H1 (cell line): Measurements from ENCODE around the gene SLC5A10. TPM values are rescaled to one million over a fixed set of nuclear protein-coding genes. Genes with fewer than 3 reads are reported as not detected.

ENCODE experiments used
- CTCF ChIA-PET: fragments of 300-600 bp; sonication (Branson Sonifier 250); formaldehyde crosslinking; loops from one replicate; lab custom pipeline; 2021; ENCODE audit not compliant: partially characterized antibody; lab: Charles Lee
- POLR2A ChIA-PET: fragments of 300-600 bp; sonication (Branson Sonifier 250); formaldehyde crosslinking; loops from one replicate; lab custom pipeline; 2021; ENCODE audit warnings: inconsistent platforms; ENCODE audit not compliant: partially characterized antibody; lab: Charles Lee
- DNase-seq, 2 experiments: peaks; one replicate each; pipeline versions ENCODE4 v3.0.0 to v3.0.0-alpha.2; 2010 to 2022; ENCODE audit warnings: low spot score in 2 of 2, low read depth in 1 of 2, mixed read lengths in 1 of 2
- FAIRE-seq: peaks from 2 replicates; lab custom pipeline; 2011; peaks lifted over from hg19 to GRCh38; lab: Jason Lieb, UNC
- H2AFZ ChIP-seq: 2 replicates; pipeline ENCODE4 v1.8.1; 2012; ENCODE audit warnings: low read length, inconsistent platforms
- H2AK5ac ChIP-seq: 2 replicates; pipeline ENCODE4 v1.6.1; 2013; ENCODE audit warnings: low read depth, low read length
- H2BK120ac ChIP-seq: replicated peaks from 2 replicates; pipeline ENCODE3; 2013; ENCODE audit warnings: low read depth, low read length, inconsistent platforms
- H2BK12ac ChIP-seq: 2 replicates; pipeline ENCODE4 v1.6.1; 2013; ENCODE audit warnings: low read depth, low read length
- H2BK15ac ChIP-seq: 2 replicates; pipeline ENCODE4 v1.6.1; 2013; ENCODE audit warnings: low read length
- H2BK20ac ChIP-seq: 2 replicates; pipeline ENCODE4 v1.6.1; 2013; ENCODE audit warnings: low read length
- H2BK5ac ChIP-seq: 2 replicates; pipeline ENCODE4 v1.6.1; 2013; ENCODE audit warnings: low read depth, low read length
- H3K14ac ChIP-seq: 2 replicates; pipeline ENCODE4 v1.6.1; 2013; ENCODE audit warnings: inconsistent platforms; ENCODE audit not compliant: insufficient read length
- H3K18ac ChIP-seq: 2 replicates; pipeline ENCODE4 v1.6.1; 2013; ENCODE audit warnings: low read length; ENCODE audit errors: extremely low read depth
- H3K23ac ChIP-seq: 2 replicates; pipeline ENCODE4 v1.6.1; 2013; ENCODE audit warnings: inconsistent platforms; ENCODE audit not compliant: insufficient read length
- H3K23me2 ChIP-seq: 2 replicates; pipeline ENCODE4 v1.6.1; 2013; ENCODE audit warnings: low read depth, low read length
- H3K27ac ChIP-seq: 2 replicates; pipeline ENCODE4 v1.6.1; 2011; ENCODE audit warnings: low read depth, low read length, inconsistent platforms
- H3K27me3 ChIP-seq, 4 experiments: replicated peaks in 1 of 4; 1 replicate in 1 of 4; 2 replicates in 3 of 4; pipeline versions ENCODE4 v1.6.1 to v1.8.1; 2011 to 2013; ENCODE audit warnings: low read length in 3 of 4, mild to moderate bottlenecking in 3 of 4, inconsistent platforms in 2 of 4, mixed read lengths in 2 of 4, moderate library complexity in 1 of 4; ENCODE audit not compliant: control insufficient read depth in 3 of 4, insufficient read depth in 3 of 4; ENCODE audit errors: extremely low read depth in 1 of 4
- H3K36me3 ChIP-seq, 4 experiments: 2 replicates each; pipeline versions ENCODE4 v1.6.1 to v1.8.1; 2011 to 2013; ENCODE audit warnings: mild to moderate bottlenecking in 4 of 4, low read length in 3 of 4, moderate library complexity in 2 of 4, control low read depth in 1 of 4, inconsistent platforms in 1 of 4; ENCODE audit not compliant: insufficient read depth in 4 of 4, control insufficient read depth in 2 of 4
- H3K4ac ChIP-seq: replicated peaks from 2 replicates; pipeline ENCODE3; 2013; ENCODE audit warnings: low read length, low read depth, mixed read lengths, inconsistent platforms; ENCODE audit not compliant: insufficient read length
- H3K4me1 ChIP-seq, 4 experiments: replicated peaks in 1 of 4; 1 replicate in 1 of 4; 2 replicates in 3 of 4; pipeline versions ENCODE4 v1.6.1 to v1.8.1; 2011 to 2013; ENCODE audit warnings: low read length in 3 of 4, inconsistent platforms in 2 of 4, mixed read lengths in 1 of 4; ENCODE audit not compliant: insufficient read depth in 4 of 4, control insufficient read depth in 3 of 4
- H3K4me2 ChIP-seq, 2 experiments: 2 replicates each; pipeline versions ENCODE4 v1.6.1 to v1.8.1; 2011 to 2013; ENCODE audit warnings: low read depth in 2 of 2, low read length in 2 of 2, control low read depth in 1 of 2, inconsistent platforms in 1 of 2, mild to moderate bottlenecking in 1 of 2; ENCODE audit not compliant: insufficient read depth in 1 of 2
- H3K4me3 ChIP-seq, 4 experiments: fragments of 200-600, 300-600 bp in 1 of 4; sonication (generic), shearing (Covaris generic), sonication (Bioruptor Twin) in 1 of 4; 2 replicates each; pipeline versions ENCODE4 v1.5.1 to v1.8.1; 2011 to 2016; ENCODE audit warnings: low read length in 4 of 4, low read depth in 3 of 4, control low read depth in 2 of 4, inconsistent platforms in 2 of 4, mild to moderate bottlenecking in 2 of 4, mixed read lengths in 1 of 4, moderate library complexity in 1 of 4; ENCODE audit not compliant: insufficient read depth in 2 of 4; ENCODE audit errors: extremely low read depth in 1 of 4
- H3K56ac ChIP-seq: replicated peaks from 2 replicates; pipeline ENCODE3; 2013; ENCODE audit warnings: low read depth, mild to moderate bottlenecking, mixed read lengths, low read length, inconsistent platforms; ENCODE audit not compliant: insufficient read length
- H3K79me1 ChIP-seq: 2 replicates; pipeline ENCODE4 v1.6.1; 2013; ENCODE audit warnings: low read depth, low read length, control low read depth
- H3K79me2 ChIP-seq, 2 experiments: 2 replicates each; pipeline versions ENCODE4 v1.6.1 to v1.8.1; 2012 to 2013; ENCODE audit warnings: low read length in 2 of 2, mild to moderate bottlenecking in 2 of 2, inconsistent platforms in 1 of 2; ENCODE audit not compliant: insufficient read depth in 2 of 2, control insufficient read depth in 1 of 2
- H3K9ac ChIP-seq, 4 experiments: replicated peaks in 1 of 4; 1 replicate in 1 of 4; 2 replicates in 3 of 4; pipeline versions ENCODE4 v1.6.1 to v1.8.1; 2011 to 2013; ENCODE audit warnings: low read depth in 3 of 4, low read length in 3 of 4, control low read depth in 2 of 4, mild to moderate bottlenecking in 2 of 4, moderate library complexity in 2 of 4, inconsistent platforms in 1 of 4; ENCODE audit errors: extremely low read depth in 1 of 4
- H3K9me3 ChIP-seq, 2 experiments: 2 replicates each; pipeline versions ENCODE4 v1.6.1 to v1.8.1; 2012 to 2013; ENCODE audit warnings: mild to moderate bottlenecking in 2 of 2, moderate library complexity in 2 of 2, control low read depth in 1 of 2, inconsistent platforms in 1 of 2, low read depth in 1 of 2, low read length in 1 of 2, mixed read lengths in 1 of 2; ENCODE audit not compliant: insufficient read depth in 2 of 2
- H4K20me1 ChIP-seq, 2 experiments: replicated peaks in 1 of 2; 2 replicates each; pipeline versions ENCODE3 to v1.8.1; 2011 to 2013; ENCODE audit warnings: inconsistent platforms in 2 of 2, low read length in 2 of 2, mild to moderate bottlenecking in 1 of 2; ENCODE audit not compliant: insufficient read depth in 2 of 2, control insufficient read depth in 1 of 2
- H4K5ac ChIP-seq: 2 replicates; pipeline ENCODE4 v1.6.1; 2013; ENCODE audit warnings: low read length, low read depth, mixed read lengths, inconsistent platforms; ENCODE audit not compliant: insufficient read length
- H4K8ac ChIP-seq: 2 replicates; pipeline ENCODE4 v1.8.0; 2013; ENCODE audit warnings: mild to moderate bottlenecking, moderate library complexity, low read length, inconsistent platforms; ENCODE audit not compliant: insufficient read depth; ENCODE audit errors: extremely low read depth
- H4K91ac ChIP-seq: replicated peaks from 2 replicates; pipeline ENCODE3; 2013; ENCODE audit warnings: low read length, mixed read lengths, inconsistent platforms; ENCODE audit not compliant: insufficient read length
- ATF3 ChIP-seq: IDR thresholded peaks from 2 replicates; pipeline ENCODE4 v1.6.1; 2011; ENCODE audit warnings: low read depth, mild to moderate bottlenecking, low read length; ENCODE audit not compliant: insufficient read depth
- CHD2 ChIP-seq: IDR thresholded peaks from 2 replicates; pipeline ENCODE4 v1.6.1; 2012; ENCODE audit warnings: low read length, improper control_type of control experiment
- EGR1 ChIP-seq: IDR thresholded peaks from 2 replicates; pipeline ENCODE4 v1.6.1; 2011; ENCODE audit warnings: low read depth, low read length, borderline replicate concordance
- GABPA ChIP-seq: IDR thresholded peaks from 2 replicates; pipeline ENCODE4 v1.6.1; 2011; ENCODE audit warnings: mild to moderate bottlenecking, low read length, moderate library complexity, borderline replicate concordance; ENCODE audit not compliant: insufficient read depth
- JUND ChIP-seq: IDR thresholded peaks from 2 replicates; pipeline ENCODE4 v1.6.1; 2011; ENCODE audit warnings: mild to moderate bottlenecking, improper control_type of control experiment, low read length
- NANOG ChIP-seq: IDR thresholded peaks from 2 replicates; pipeline ENCODE4 v1.6.1; 2011; ENCODE audit warnings: low read length, low read depth, mild to moderate bottlenecking, inconsistent platforms; ENCODE audit not compliant: insufficient read depth, poor library complexity, severe bottlenecking
- PHF8 ChIP-seq: fragments of 200-600 bp; sonication (generic); conservative IDR thresholded peaks from 2 replicates; pipeline ENCODE4 v1.7.1; 2012; ENCODE audit warnings: low read depth, mild to moderate bottlenecking, inconsistent platforms, low read length, moderate library complexity
- POLR2AphosphoS5 ChIP-seq: IDR thresholded peaks from 2 replicates; pipeline ENCODE4 v1.6.1; 2011; ENCODE audit warnings: low read depth, low read length
- POU5F1 ChIP-seq: IDR thresholded peaks from 2 replicates; pipeline ENCODE4 v1.6.1; 2011; ENCODE audit warnings: low read depth, mild to moderate bottlenecking, low read length, moderate library complexity
- RXRA ChIP-seq: IDR thresholded peaks from 2 replicates; pipeline ENCODE4 v1.6.1; 2011; ENCODE audit warnings: low read depth, mild to moderate bottlenecking, low read length, moderate library complexity; ENCODE audit not compliant: insufficient read depth
- SAP30 ChIP-seq: fragments of 300-600 bp; sonication (generic); IDR thresholded peaks from 2 replicates; pipeline ENCODE4 v1.7.1; 2012; ENCODE audit warnings: low read length, moderate library complexity, mild to moderate bottlenecking, inconsistent platforms; ENCODE audit not compliant: insufficient read depth, insufficient replicate concordance
- SIRT6 ChIP-seq: IDR thresholded peaks from one replicate; pipeline ENCODE4 v1.7.1; 2012; ENCODE audit warnings: low read length, inconsistent platforms
- SRF ChIP-seq: IDR thresholded peaks from 2 replicates; pipeline ENCODE4 v1.6.1; 2011; ENCODE audit warnings: mild to moderate bottlenecking, low read depth, low read length, moderate library complexity
- TCF12 ChIP-seq: IDR thresholded peaks from 2 replicates; pipeline ENCODE4 v1.6.1; 2011; ENCODE audit warnings: low read depth, mild to moderate bottlenecking, low read length
- WGBS, 2 experiments: shearing (Covaris generic) in 1 of 2; methylation state at CpG; one replicate each; pipeline versions ENCODE4 v1.1.6 to v1.1.7; 2013 to 2015; ENCODE audit warnings: low lambda C conversion rate in 2 of 2, mixed read lengths in 2 of 2, inconsistent platforms in 1 of 2, low coverage in 1 of 2, missing lambda C conversion rate in 1 of 2; ENCODE audit not compliant: insufficient replicate concordance in 2 of 2, insufficient coverage in 1 of 2, insufficient read length in 1 of 2; ENCODE audit errors: extremely low coverage in 1 of 2, missing lambda C conversion rate in 1 of 2; 5-methylcytosine and 5-hydroxymethylcytosine counted together
- polyA plus RNA-seq, 7 experiments: library from polyadenylated mRNA; depleted of rRNA in 3 of 7; stranded (reverse) in 5 of 7; unstranded in 2 of 7; fragments of >200 nt in 5 of 7; fragments of 200-250 nt in 2 of 7; gene quantifications; 1 replicate in 5 of 7; 2 replicates in 1 of 7; 4 replicates in 1 of 7; pipeline versions ENCODE4 v1.2.1 to v1.2.3, GENCODE V29; 2011 to 2013; ENCODE audit warnings: missing spikeins in 2 of 7, mixed read lengths in 2 of 7
- total RNA-seq: library from RNA; stranded (reverse); fragmentation: NEBNext Ultra II Directional; extraction: Animal tissue kit (Norgen Biotek cat#: 25700); gene quantifications from 2 replicates; pipeline ENCODE4 v1.2.1, GENCODE V29; 2021

The SLC5A10 gene
- total and polyA plus RNA-seq, 2 of the 8 experiments (the other 6 are each of a cell fraction or from before 2014, with no cell fraction given), result 0.05 to 0.11 TPM

- Histone ChIP-seq H3K9me3 (no peaks in the 10 kb centered on the region), H2AK5ac (no peak overlapping the region), H2BK12ac (no peak overlapping the region), H4K20me1 (peaks cover 0 to 5% of the 10 kb centered on the region in 2 experiments), H3K27me3 (no peaks in the 10 kb centered on the region), H3K4me1 (no peaks in the 10 kb centered on the region), H3K56ac (no peak overlapping the region), H3K9ac (no peak overlapping the region), H3K14ac (no peak overlapping the region), H3K4me2 (no peak overlapping the region), H4K8ac (no peak overlapping the region), H2AFZ (no peak overlapping the region), H2BK20ac (no peak overlapping the region), H3K36me3 (peaks cover 3 to 25% (median 12%) of the 10 kb centered on the region in 4 experiments; a peak in 5 of 8 replicates), H3K23me2 (no peaks in the 10 kb centered on the region), H3K18ac (no peak overlapping the region), H3K27ac (no peak overlapping the region), H4K5ac (no peak overlapping the region), H3K79me2 (no peaks in the 10 kb centered on the region), H2BK15ac (no peak overlapping the region), H3K23ac (no peak overlapping the region), H2BK5ac (no peak overlapping the region), H3K4ac (no peak overlapping the region), H3K4me3 (no peak overlapping the region), H4K91ac (no peak overlapping the region), H2BK120ac (no peak overlapping the region), H3K79me1 (0 out of 2 replicates have a peak, but pooled peaks cover 2% of the 10 kb centered on the region)
- POLR2A ChIA-PET, result interaction anchor here (0.8 kb wide), 1 partner anchor 18 kb away, joined by 3 read pairs; no protein-coding TSS in a partner anchor
- FAIRE-seq, result no peak
- CTCF ChIA-PET, result no interaction called here
- WGBS, 2 experiments, result 98% methylated on average over 6 of the region's 6 CpGs; no CpG with 5 or more reads in 1 of the 2 experiments
- DNase-seq, result no peak
- no peak for TF ChIP-seq NANOG
- no peak for TF ChIP-seq GABPA
- TF ChIP-seq PHF8, result no peak
- no peak for TF ChIP-seq SIRT6
- TF ChIP-seq POU5F1, result no peak
- TF ChIP-seq CHD2, result no peak
- no peak for TF ChIP-seq TCF12
- no peak for TF ChIP-seq RXRA
- TF ChIP-seq SAP30, result no peak
- TF ChIP-seq POLR2AphosphoS5, result no peak
- no peak for TF ChIP-seq EGR1
- no peak for TF ChIP-seq SRF
- TF ChIP-seq JUND, result no peak
- TF ChIP-seq ATF3, result no peak
Observed at GRCh38 chr17:18910881-18911280, 41.1 kb upstream of the SLC5A10 start.
